Astrocyte of the cerebellum (primary cell): ENCODE data around the gene ANGPTL1.
A peak's percentile ranks its signal among the peaks of the same experiment; 100 is the strongest.

Experiments used
- DNase-seq: peaks from one replicate; pipeline ENCODE4 v3.0.0-alpha.2; 2011; ENCODE audit warnings: low read depth
- H3K4me3 ChIP-seq: 2 replicates; pipeline ENCODE4 v1.5.1; 2011; ENCODE audit warnings: mild to moderate bottlenecking, low read depth, low read length, moderate library complexity
- CTCF ChIP-seq: IDR thresholded peaks from 2 replicates; pipeline ENCODE4 v1.5.1; 2012; ENCODE audit warnings: low read length, low read depth, moderate library complexity, mild to moderate bottlenecking; ENCODE audit errors: missing control alignments
- in situ Hi-C: cut with HindIII; loops from 2 replicates; pipeline ENCODE4 v1.10.0; 2017; ENCODE audit warnings: low sequenced_read_pairs

Gene ANGPTL1

GRCh38 chr1:178844436-178844835 lies 26.4 kb downstream of the ANGPTL1 start:
- TF ChIP-seq CTCF: no peak
- in situ Hi-C loops: no loop called here
- DNase-seq: no peak
- no peak overlapping the region for H3K4me3 ChIP-seq

- H3K4me3 ChIP-seq: no peak overlapping the region
- no peak for DNase-seq
- in situ Hi-C loops: no loop called here
- TF ChIP-seq CTCF: no peak
Observed at GRCh38 chr1:178825167-178825566, 45.7 kb downstream of the ANGPTL1 start.

- DNase-seq: no peak
- in situ Hi-C loops: no loop called here
- H3K4me3 ChIP-seq: no peak overlapping the region
- TF ChIP-seq CTCF: no peak
Observed at GRCh38 chr1:178821134-178821866, 49.6 kb downstream of the ANGPTL1 start.

GRCh38 chr1:178819123-178819522 lies 51.8 kb downstream of the ANGPTL1 start:
- in situ Hi-C loops: no loop called here
- no peak for TF ChIP-seq CTCF
- no peak overlapping the region for H3K4me3 ChIP-seq
- DNase-seq: no peak

GRCh38 chr1:178818416-178818815 lies 52.5 kb downstream of the ANGPTL1 start:
- TF ChIP-seq CTCF: no peak
- H3K4me3 ChIP-seq: no peak overlapping the region
- DNase-seq: peak; percentile 11
- in situ Hi-C loops: no loop called here

GRCh38 chr1:178810585-178810984 lies 60.3 kb downstream of the ANGPTL1 start:
- TF ChIP-seq CTCF: no peak
- DNase-seq: no peak
- in situ Hi-C loops: no loop called here
- H3K4me3 ChIP-seq: no peak overlapping the region

- in situ Hi-C loops: no loop called here
- no peak for TF ChIP-seq CTCF
- DNase-seq: no peak
- H3K4me3 ChIP-seq: no peak overlapping the region
Observed at GRCh38 chr1:178808529-178808928, 62.3 kb downstream of the ANGPTL1 start.
